Adrenal gland (tissue), 12 donors: ENCODE data around the gene CAT. TPM values are rescaled to one million over a fixed set of nuclear protein-coding genes. Genes with fewer than 3 reads are reported as not detected.

Source experiments
- DNase-seq, 7 donors: peaks; one replicate each; pipeline ENCODE4 v3.0.0-alpha.2; 2019 to 2020
- H3K27ac ChIP-seq, 5 donors: fragments of 200-600 bp; sonication (generic) in 4 of 5; 1 replicate in 3 of 5; 2 replicates in 2 of 5; pipeline versions ENCODE4 v1.5.1 to v1.8.0; 2016 to 2020; ENCODE audit warnings: mild to moderate bottlenecking in 1 of 5
- H3K27me3 ChIP-seq: fragments of 200-600 bp; 2 replicates; pipeline ENCODE4 v1.8.0; 2021
- H3K36me3 ChIP-seq, 2 donors: fragments of 200-600 bp; replicated peaks in 1 of 2; 1 replicate in 1 of 2; 2 replicates in 1 of 2; pipeline versions ENCODE4 v1.5.1 to v1.8.0; 2018 to 2022
- H3K4me1 ChIP-seq, 2 donors: fragments of 200-600 bp; replicated peaks in 1 of 2; 1 replicate in 1 of 2; 2 replicates in 1 of 2; pipeline versions ENCODE4 v1.5.1 to v1.8.0; 2018 to 2021
- H3K4me3 ChIP-seq, 4 donors: fragments of 200-600 bp; sonication (generic) in 3 of 4; one replicate each; pipeline ENCODE4 v1.5.1; 2016 to 2018
- H3K9me3 ChIP-seq, 3 donors: fragments of 200-600 bp; sonication (generic) in 1 of 3; replicated peaks in 1 of 3; 1 replicate in 2 of 3; 2 replicates in 1 of 3; pipeline versions ENCODE4 v1.5.1 to v1.8.0; 2016 to 2021
- POLR2A ChIP-seq, 2 donors: fragments of 450-650 bp; IDR thresholded peaks; one replicate each; pipeline ENCODE4 v1.6.1; 2017; ENCODE audit warnings: antibody characterized with exemption in 2 of 2, mild to moderate bottlenecking in 2 of 2, moderate library complexity in 1 of 2
- WGBS, 4 donors: extraction: QIAGEN DNeasy Blood & Tissue Kit in 2 of 4; methylation state at CpG; one replicate each; pipeline versions ENCODE4 v1.1.5 to v1.1.7; 2013 to 2017; 5-methylcytosine and 5-hydroxymethylcytosine counted together
- intact Hi-C, 2 donors: fragments of 100-400 bp; cut with DNase I; formaldehyde crosslinking; loops; one replicate each; pipeline versions ENCODE4 v1.14.1 to v1.15.0; 2022 to 2023
- polyA plus RNA-seq, 3 donors: library from polyadenylated mRNA; stranded (reverse); fragments of 200-250 nt in 2 of 3; fragments of 350-450 nt in 1 of 3; fragmentation: Illumina TruSeq in 1 of 3; extraction: RNeasy Lipid Tissue Mini Kit (QIAGEN cat#74804) in 1 of 3; gene quantifications; one replicate each; pipeline ENCODE4 v1.2.3, GENCODE V29; 2013 to 2014
- total RNA-seq, 9 donors: library from RNA; depleted of rRNA in 4 of 9; stranded (reverse); fragments of >200 nt in 4 of 9; fragments of 120-200 nt in 1 of 9; fragmentation: NEBNext Ultra II Directional in 1 of 9; extraction: Animal tissue kit (Norgen Biotek cat#: 25700) in 1 of 9; gene quantifications; one replicate each; pipeline versions ENCODE4 v1.1.0 to v1.2.4, GENCODE V29; 2013 to 2023
- TF ChIP-seq, protein P1 (sequence below), 6 experiments: fragments of 450-650 bp in 4 of 6; fragments of 200-600 bp in 2 of 6; sonication (generic) in 1 of 6; IDR thresholded peaks; 1 replicate in 5 of 6; 2 replicates in 1 of 6; pipeline versions ENCODE4 v1.5.1 to v1.8.0; 2016 to 2021; ENCODE audit warnings: antibody characterized with exemption in 6 of 6, mild to moderate bottlenecking in 2 of 6, moderate library complexity in 1 of 6
- donor health status: healthy with polysubstance abuse.
- donor health status: Bipolar disorder and iron deficiency.
- donor health status: DM: yes; HTN: yes; CAD: no.
- donor health status: DM: no; HTN: no; CAD: no.
- donor health status: DM: no; HTN: no; CAD: no.
- donor health status: DM: yes; HTN: yes; CAD: no.

The CAT gene
- total and polyA plus RNA-seq, 12 donors = 45.8 to 302 (median 209) TPM

DNA sequence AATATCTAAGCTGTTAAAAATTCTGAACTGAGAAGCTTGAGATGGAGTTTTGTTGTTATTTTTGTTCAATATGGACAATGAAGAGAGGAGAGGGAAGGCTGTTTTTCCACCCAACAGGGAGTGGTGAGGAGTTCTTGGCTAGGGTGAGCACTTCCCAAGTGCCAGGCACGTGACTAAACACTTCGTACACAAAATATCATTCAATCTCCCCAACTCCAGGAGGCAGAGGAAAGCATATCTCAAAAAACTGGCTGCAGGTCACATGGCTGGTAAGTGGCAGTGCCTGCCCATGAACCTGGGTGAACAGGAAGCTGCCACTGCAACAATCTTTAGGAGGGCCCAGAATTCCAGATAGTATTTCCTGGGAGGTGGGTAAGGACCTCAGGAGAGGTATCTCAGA lies 63.2 kb downstream of the CAT start:
- no peak for TF ChIP-seq POLR2A (IDR thresholded peaks at IDR 0.05)
- H3K4me3 ChIP-seq = no peak overlapping the region
- H3K27ac ChIP-seq = no peak overlapping the region
- intact Hi-C loops = no loop called here
- H3K4me1 ChIP-seq = no peaks in the 10 kb centered on the region
- WGBS, 4 donors = 19 to 54% (median 43%) methylated on average over 2 of the region's 2 CpGs
- no peaks in the 10 kb centered on the region for H3K27me3 ChIP-seq
- no peak for DNase-seq
- no peaks in the 10 kb centered on the region for H3K36me3 ChIP-seq
- no peaks in the 10 kb centered on the region for H3K9me3 ChIP-seq

DNA sequence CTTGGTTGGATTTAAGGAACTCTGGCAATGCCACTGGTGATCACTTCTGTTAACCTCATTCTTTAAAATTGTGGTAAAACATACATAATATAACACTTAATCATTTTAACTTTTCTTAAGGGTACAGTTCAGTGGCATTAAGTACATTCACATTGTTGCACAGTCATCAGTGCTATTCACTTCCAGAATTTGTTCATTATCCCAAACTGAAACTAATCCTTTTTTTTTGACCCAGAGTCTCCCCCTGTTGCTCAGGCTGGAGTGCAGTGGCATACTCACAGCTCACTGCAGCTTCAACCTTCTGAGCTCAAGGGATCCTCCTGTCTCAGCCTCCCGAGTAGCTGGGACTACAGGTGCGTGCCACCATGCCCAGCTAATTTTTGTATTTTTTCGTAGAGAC lies 64.2 kb downstream of the CAT start:
- no peaks in the 10 kb centered on the region for H3K9me3 ChIP-seq
- TF ChIP-seq POLR2A (IDR thresholded peaks at IDR 0.05) = no peak
- TF ChIP-seq, protein P1, sequence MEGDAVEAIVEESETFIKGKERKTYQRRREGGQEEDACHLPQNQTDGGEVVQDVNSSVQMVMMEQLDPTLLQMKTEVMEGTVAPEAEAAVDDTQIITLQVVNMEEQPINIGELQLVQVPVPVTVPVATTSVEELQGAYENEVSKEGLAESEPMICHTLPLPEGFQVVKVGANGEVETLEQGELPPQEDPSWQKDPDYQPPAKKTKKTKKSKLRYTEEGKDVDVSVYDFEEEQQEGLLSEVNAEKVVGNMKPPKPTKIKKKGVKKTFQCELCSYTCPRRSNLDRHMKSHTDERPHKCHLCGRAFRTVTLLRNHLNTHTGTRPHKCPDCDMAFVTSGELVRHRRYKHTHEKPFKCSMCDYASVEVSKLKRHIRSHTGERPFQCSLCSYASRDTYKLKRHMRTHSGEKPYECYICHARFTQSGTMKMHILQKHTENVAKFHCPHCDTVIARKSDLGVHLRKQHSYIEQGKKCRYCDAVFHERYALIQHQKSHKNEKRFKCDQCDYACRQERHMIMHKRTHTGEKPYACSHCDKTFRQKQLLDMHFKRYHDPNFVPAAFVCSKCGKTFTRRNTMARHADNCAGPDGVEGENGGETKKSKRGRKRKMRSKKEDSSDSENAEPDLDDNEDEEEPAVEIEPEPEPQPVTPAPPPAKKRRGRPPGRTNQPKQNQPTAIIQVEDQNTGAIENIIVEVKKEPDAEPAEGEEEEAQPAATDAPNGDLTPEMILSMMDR (IDR thresholded peaks at IDR 0.05) = no peak
- intact Hi-C loops = no loop called here
- no peaks in the 10 kb centered on the region for H3K27me3 ChIP-seq
- no peak overlapping the region for H3K27ac ChIP-seq
- H3K4me3 ChIP-seq = no peak overlapping the region
- DNase-seq = no peak
- H3K4me1 ChIP-seq = no peaks in the 10 kb centered on the region
- H3K36me3 ChIP-seq = no peaks in the 10 kb centered on the region
- WGBS, 4 donors = 90 to 100% (median 94%) methylated on average over 3 of the region's 3 CpGs

DNA sequence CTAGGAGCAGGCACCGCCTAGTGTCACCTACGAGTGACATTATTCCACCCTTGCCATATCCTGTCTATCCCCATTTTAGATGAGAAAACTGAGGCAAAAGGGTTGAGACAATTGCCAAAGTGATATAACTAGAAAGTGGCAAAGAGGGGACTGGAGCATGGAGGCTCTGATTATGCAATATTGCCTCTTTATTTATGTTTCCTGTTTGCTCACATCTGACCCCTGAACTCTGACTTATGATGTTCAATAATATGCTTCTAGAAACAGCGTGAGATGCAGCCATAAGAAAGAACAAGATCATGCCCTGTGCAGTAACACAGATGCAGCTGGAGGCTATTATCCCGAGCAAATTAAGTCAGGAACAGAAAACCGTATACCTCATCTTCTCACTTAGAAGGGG lies 67.1 kb downstream of the CAT start:
- H3K9me3 ChIP-seq = no peaks in the 10 kb centered on the region
- no peak overlapping the region for H3K27ac ChIP-seq
- no peaks in the 10 kb centered on the region for H3K27me3 ChIP-seq
- no peak overlapping the region for H3K4me3 ChIP-seq
- WGBS, 4 donors = 64 to 80% (median 72%) methylated on average over 5 of the region's 5 CpGs
- H3K36me3 ChIP-seq = no peaks in the 10 kb centered on the region
- no peaks in the 10 kb centered on the region for H3K4me1 ChIP-seq
- TF ChIP-seq POLR2A (IDR thresholded peaks at IDR 0.05) = no peak
- TF ChIP-seq, protein P1 (IDR thresholded peaks at IDR 0.05) = no peak
- DNase-seq = no peak
- intact Hi-C loops = no loop called here

DNA sequence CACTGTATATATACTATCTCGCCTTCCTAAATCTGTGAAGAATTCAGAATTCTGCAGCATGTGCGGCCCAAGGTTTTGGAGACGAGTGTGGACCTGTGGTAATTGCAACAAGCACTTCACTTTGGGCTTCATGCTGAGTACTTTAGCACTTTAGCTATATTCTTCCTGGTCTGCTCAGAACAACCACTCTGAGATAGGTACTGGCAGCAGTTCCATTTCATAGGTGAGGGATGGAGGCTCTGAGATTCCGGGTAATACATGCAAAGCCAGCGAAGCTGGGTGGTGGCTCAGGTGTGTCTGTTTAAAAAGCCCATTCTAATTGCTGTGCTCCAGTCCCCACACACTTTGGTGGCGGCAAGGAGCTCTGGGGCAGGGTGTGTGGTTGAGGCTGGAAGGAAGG lies 68.4 kb downstream of the CAT start:
- no peak overlapping the region for H3K4me3 ChIP-seq
- WGBS, 4 donors = 79 to 96% (median 87%) methylated on average over 6 of the region's 6 CpGs
- no peaks in the 10 kb centered on the region for H3K27me3 ChIP-seq
- H3K36me3 ChIP-seq = no peaks in the 10 kb centered on the region
- H3K27ac ChIP-seq = no peak overlapping the region
- no peaks in the 10 kb centered on the region for H3K4me1 ChIP-seq
- H3K9me3 ChIP-seq = no peaks in the 10 kb centered on the region
- DNase-seq = no peak
- intact Hi-C loops = no loop called here
- TF ChIP-seq, protein P1 (IDR thresholded peaks at IDR 0.05) = no peak
- no peak for TF ChIP-seq POLR2A (IDR thresholded peaks at IDR 0.05)

DNA sequence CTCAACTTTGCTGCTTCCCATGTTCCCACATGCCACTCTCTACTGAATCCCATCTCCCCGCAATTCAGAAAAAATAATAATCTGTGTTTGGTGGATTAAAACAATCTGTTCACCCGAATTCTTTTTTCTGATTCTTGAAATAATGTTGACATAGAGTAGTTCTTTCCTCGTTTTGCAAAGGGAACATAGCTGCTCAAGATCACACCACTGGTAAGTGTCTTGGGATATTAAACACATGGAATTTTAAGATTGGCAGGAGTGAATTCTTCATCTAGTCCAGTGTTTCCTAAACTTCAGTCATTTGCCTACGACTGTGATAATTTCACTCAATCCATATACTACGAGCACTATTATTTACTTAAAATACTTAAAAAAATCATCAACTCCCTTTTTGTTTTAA lies 68.9 kb downstream of the CAT start:
- no peak for TF ChIP-seq POLR2A (IDR thresholded peaks at IDR 0.05)
- TF ChIP-seq, protein P1 (IDR thresholded peaks at IDR 0.05) = no peak
- Histone ChIP-seq H3K27me3 (no peaks in the 10 kb centered on the region), H3K36me3 (no peaks in the 10 kb centered on the region), H3K4me3 (no peak overlapping the region), H3K4me1 (no peaks in the 10 kb centered on the region), H3K9me3 (no peaks in the 10 kb centered on the region), H3K27ac (no peak overlapping the region)
- intact Hi-C loops = no loop called here
- no peak for DNase-seq
- 81 to 86% (median 83%) methylated on average over 5 of the region's 5 CpGs for WGBS, 4 donors
